Measurements from ENCODE around the gene L3MBTL2. TPM values are rescaled to one million over a fixed set of nuclear protein-coding genes. Genes with fewer than 3 reads are reported as not detected.

The L3MBTL2 gene
- total RNA-seq, 6 experiments from 2014 or later, result 21.1 to 27.4 (median 25.2) TPM

GRCh38 chr22:41262250-41262765 is 57.2 kb downstream of the L3MBTL2 start:
- no peaks in the 10 kb centered on the region for H3K9me3 Mint-ChIP-seq
- peaks cover 15% of the 10 kb centered on the region for H3K4me1 Mint-ChIP-seq (ENCODE audit: low read depth)
- no peak overlapping the region; the same call in 1 of the 2 replicates for H3K27ac Mint-ChIP-seq
- H3K36me3 Mint-ChIP-seq (ENCODE audit: low read depth), result peaks cover 29% of the 10 kb centered on the region
- H3K27me3 Mint-ChIP-seq (ENCODE audit: insufficient read depth), result peaks cover 3% of the 10 kb centered on the region; the same call in 1 of the 2 replicates
- DNase-seq, result no peak
- no peak for TF ChIP-seq CTCF (IDR thresholded peaks at IDR 0.05)
- no peak overlapping the region; the same call in 1 of the 2 replicates for H3K4me3 Mint-ChIP-seq

- H3K27ac Mint-ChIP-seq, result no peak overlapping the region; the same call in 1 of the 2 replicates
- no peak overlapping the region for H3K4me3 Mint-ChIP-seq
- no peak for TF ChIP-seq CTCF (IDR thresholded peaks at IDR 0.05)
- H3K27me3 Mint-ChIP-seq (ENCODE audit: insufficient read depth), result no peaks in the 10 kb centered on the region; the same call in 1 of the 2 replicates
- peaks cover 13% of the 10 kb centered on the region for H3K4me1 Mint-ChIP-seq (ENCODE audit: low read depth)
- H3K36me3 Mint-ChIP-seq (ENCODE audit: low read depth), result peaks cover 29% of the 10 kb centered on the region
- no peak for DNase-seq
- no peaks in the 10 kb centered on the region for H3K9me3 Mint-ChIP-seq
Observed at GRCh38 chr22:41263704-41264103, 58.6 kb downstream of the L3MBTL2 start.

GRCh38 chr22:41264408-41264941 is 59.4 kb downstream of the L3MBTL2 start:
- peaks cover 13% of the 10 kb centered on the region for H3K4me1 Mint-ChIP-seq (ENCODE audit: low read depth)
- no peak overlapping the region for H3K27ac Mint-ChIP-seq
- peaks cover 29% of the 10 kb centered on the region for H3K36me3 Mint-ChIP-seq (ENCODE audit: low read depth)
- H3K9me3 Mint-ChIP-seq, result no peaks in the 10 kb centered on the region
- no peaks in the 10 kb centered on the region; the same call in 1 of the 2 replicates for H3K27me3 Mint-ChIP-seq (ENCODE audit: insufficient read depth)
- DNase-seq, result no peak
- no peak for TF ChIP-seq CTCF (IDR thresholded peaks at IDR 0.05)
- no peak overlapping the region for H3K4me3 Mint-ChIP-seq

- DNase-seq, result no peak
- Mint-ChIP-seq H3K4me3 (no peak overlapping the region), H3K4me1 (ENCODE audit: low read depth) (peaks cover 13% of the 10 kb centered on the region), H3K27me3 (ENCODE audit: insufficient read depth) (no peaks in the 10 kb centered on the region; the same call in 1 of the 2 replicates), H3K36me3 (ENCODE audit: low read depth) (peaks cover 37% of the 10 kb centered on the region), H3K27ac (no peak overlapping the region), H3K9me3 (no peaks in the 10 kb centered on the region)
- no peak for TF ChIP-seq CTCF (IDR thresholded peaks at IDR 0.05)
Observed at GRCh38 chr22:41267958-41268357, 62.8 kb downstream of the L3MBTL2 start.

- no peak overlapping the region for H3K4me3 Mint-ChIP-seq
- H3K27me3 Mint-ChIP-seq (ENCODE audit: insufficient read depth), result no peaks in the 10 kb centered on the region; the same call in 1 of the 2 replicates
- peaks cover 38% of the 10 kb centered on the region for H3K36me3 Mint-ChIP-seq (ENCODE audit: low read depth)
- no peaks in the 10 kb centered on the region for H3K9me3 Mint-ChIP-seq
- no peak for DNase-seq
- no peaks in the 10 kb centered on the region for H3K4me1 Mint-ChIP-seq (ENCODE audit: low read depth)
- H3K27ac Mint-ChIP-seq, result no peak overlapping the region
- no peak for TF ChIP-seq CTCF (IDR thresholded peaks at IDR 0.05)
Observed at GRCh38 chr22:41271787-41272186, 66.7 kb downstream of the L3MBTL2 start.

All from HFFc6 (cell line).